Neural cell (in vitro differentiated cells): ENCODE measurements around the gene FCN2. TPM values are rescaled to one million over a fixed set of nuclear protein-coding genes. Genes with fewer than 3 reads are reported as not detected.

ENCODE experiments used
- H2AFZ ChIP-seq: fragments of 200-600, 300-800 bp; sonication (generic), shearing (Covaris generic); 2 replicates; pipeline ENCODE4 v1.6.0; 2014; ENCODE audit warnings: low read depth, mild to moderate bottlenecking, antibody characterized with exemption, low read length, moderate library complexity
- H3F3A ChIP-seq: fragments of 200-600 bp; shearing (Covaris generic); 2 replicates; pipeline ENCODE4 v1.6.1; 2016; ENCODE audit warnings: mild to moderate bottlenecking, moderate library complexity, mixed read lengths, antibody characterized with exemption, low read length; ENCODE audit not compliant: insufficient read depth, poor library complexity, severe bottlenecking
- H3K27ac ChIP-seq: fragments of 200-600, 300-800 bp; sonication (generic), shearing (Covaris generic); 2 replicates; pipeline ENCODE4 v1.5.1; 2014; ENCODE audit warnings: mild to moderate bottlenecking, low read length, moderate library complexity
- H3K27me3 ChIP-seq: fragments of 300-800, 200-600 bp; sonication (generic), shearing (Covaris generic); 2 replicates; pipeline ENCODE4 v1.6.0; 2014; ENCODE audit warnings: mild to moderate bottlenecking, low read depth, low read length, moderate library complexity; ENCODE audit not compliant: insufficient read depth
- H3K36me3 ChIP-seq: fragments of 300-800, 200-600 bp; sonication (generic), shearing (Covaris generic); 2 replicates; pipeline ENCODE4 v1.5.1; 2014; ENCODE audit warnings: mild to moderate bottlenecking, antibody characterized with exemption, low read length, moderate library complexity; ENCODE audit not compliant: insufficient read depth
- H3K4me2 ChIP-seq: fragments of 300-800, 200-600 bp; sonication (generic), shearing (Covaris generic); 2 replicates; pipeline ENCODE4 v1.6.0; 2014; ENCODE audit warnings: mild to moderate bottlenecking, low read length
- H3K4me3 ChIP-seq: fragments of 300-800, 200-600 bp; sonication (generic), shearing (Covaris generic); 2 replicates; pipeline ENCODE4 v1.5.1; 2014; ENCODE audit warnings: mild to moderate bottlenecking, low read length, moderate library complexity
- H3K79me2 ChIP-seq: fragments of 200-600 bp; shearing (Covaris generic); replicated peaks from 2 replicates; pipeline ENCODE4 v1.6.0; 2014; ENCODE audit warnings: mild to moderate bottlenecking, low read length, moderate library complexity; ENCODE audit not compliant: insufficient read depth
- H3K9ac ChIP-seq: fragments of 300-800, 200-600 bp; sonication (generic), shearing (Covaris generic); 2 replicates; pipeline ENCODE4 v1.6.1; 2016; ENCODE audit warnings: mild to moderate bottlenecking, low read length, mixed read lengths
- H3K9me2 ChIP-seq: fragments of 200-600 bp; shearing (Covaris generic); 2 replicates; pipeline ENCODE4 v1.6.1; 2016; ENCODE audit warnings: mild to moderate bottlenecking, low read length, mixed read lengths; ENCODE audit not compliant: insufficient read depth
- H3K9me3 ChIP-seq: fragments of 200-600, 300-800 bp; sonication (generic), shearing (Covaris generic); 2 replicates; pipeline ENCODE4 v1.6.1; 2016; ENCODE audit warnings: mild to moderate bottlenecking, mixed run types, low read length, moderate library complexity, mixed read lengths
- H4K20me1 ChIP-seq: fragments of 200-600 bp; shearing (Covaris generic); 2 replicates; pipeline ENCODE4 v1.6.1; 2016; ENCODE audit warnings: mild to moderate bottlenecking, mixed run types; ENCODE audit not compliant: insufficient read depth
- CTCF ChIP-seq: fragments of 450-650 bp; IDR thresholded peaks from 2 replicates; pipeline ENCODE4 v1.5.1; 2014; ENCODE audit warnings: antibody characterized with exemption, mild to moderate bottlenecking, moderate library complexity; ENCODE audit not compliant: poor library complexity, severe bottlenecking
- EP300 ChIP-seq: fragments of 450-650 bp; conservative IDR thresholded peaks from 2 replicates; pipeline ENCODE4 v1.6.1; 2014; ENCODE audit warnings: antibody characterized with exemption, mild to moderate bottlenecking, moderate library complexity; ENCODE audit not compliant: poor library complexity, severe bottlenecking
- EZH2 ChIP-seq: fragments of 200-600, 300-800 bp; shearing (Covaris generic), sonication (generic); IDR thresholded peaks from 2 replicates; pipeline ENCODE4 v1.6.1; 2014; ENCODE audit warnings: antibody characterized with exemption, low read length, borderline replicate concordance, mild to moderate bottlenecking; ENCODE audit not compliant: insufficient read depth, poor library complexity, severe bottlenecking
- MXI1 ChIP-seq: fragments of 450-650 bp; conservative IDR thresholded peaks from 2 replicates; pipeline ENCODE4 v1.6.1; 2014; ENCODE audit warnings: antibody characterized with exemption, mild to moderate bottlenecking; ENCODE audit not compliant: poor library complexity, severe bottlenecking
- POLR2AphosphoS5 ChIP-seq: IDR thresholded peaks from 2 replicates; pipeline ENCODE4 v1.6.1; 2012
- RAD21 ChIP-seq: fragments of 450-650 bp; conservative IDR thresholded peaks from 2 replicates; pipeline ENCODE4 v1.6.1; 2014; ENCODE audit warnings: antibody characterized with exemption, mild to moderate bottlenecking, moderate library complexity
- REST ChIP-seq: IDR thresholded peaks from 2 replicates; pipeline ENCODE4 v1.6.1; 2012; ENCODE audit warnings: borderline replicate concordance
- SMC3 ChIP-seq: fragments of 450-650 bp; conservative IDR thresholded peaks from 2 replicates; pipeline ENCODE4 v1.6.1; 2014; ENCODE audit warnings: antibody characterized with exemption, mild to moderate bottlenecking, moderate library complexity; ENCODE audit not compliant: poor library complexity
- TAF1 ChIP-seq: IDR thresholded peaks from 2 replicates; pipeline ENCODE4 v1.6.1; 2012; ENCODE audit warnings: low read depth
- polyA plus RNA-seq: library from polyadenylated mRNA; depleted of rRNA; stranded (reverse); fragments of >200 nt; gene quantifications from 2 replicates; pipeline ENCODE4 v1.2.3, GENCODE V29; 2014

Gene FCN2
- polyA plus RNA-seq, 1 donor from 2014 or later, result not detected

- Histone ChIP-seq H3K9ac (no peak overlapping the region), H3K79me2 (no peaks in the 10 kb centered on the region), H3K36me3 (no peaks in the 10 kb centered on the region), H3K4me3 (no peak overlapping the region), H3K27me3 (no peaks in the 10 kb centered on the region), H3K9me2 (no peaks in the 10 kb centered on the region), H3K9me3 (no peaks in the 10 kb centered on the region), H3K27ac (no peak overlapping the region), H3F3A (no peaks in the 10 kb centered on the region), H2AFZ (no peak overlapping the region), H4K20me1 (no peaks in the 10 kb centered on the region), H3K4me2 (no peak overlapping the region)
- TF ChIP-seq EP300, result no peak
- no peak for TF ChIP-seq SMC3
- no peak for TF ChIP-seq REST
- TF ChIP-seq POLR2AphosphoS5, result no peak
- TF ChIP-seq TAF1, result no peak
These were observed 27.5 kb upstream of the FCN2 start for GRCh38 chr9:134852906-134853654.

GRCh38 chr9:134853893-134854292 is 26.7 kb upstream of the FCN2 start:
- no peaks in the 10 kb centered on the region for H3K36me3 ChIP-seq
- no peak overlapping the region for H2AFZ ChIP-seq
- no peak overlapping the region for H3K4me3 ChIP-seq
- H3K27ac ChIP-seq, result no peak overlapping the region
- H4K20me1 ChIP-seq, result no peaks in the 10 kb centered on the region
- H3K9me3 ChIP-seq, result no peaks in the 10 kb centered on the region
- H3K9ac ChIP-seq, result no peak overlapping the region
- H3K4me2 ChIP-seq, result no peak overlapping the region
- no peaks in the 10 kb centered on the region for H3K9me2 ChIP-seq
- no peaks in the 10 kb centered on the region for H3K79me2 ChIP-seq
- no peaks in the 10 kb centered on the region for H3F3A ChIP-seq
- no peak for TF ChIP-seq RAD21
- no peak for TF ChIP-seq MXI1
- no peak for TF ChIP-seq TAF1
- TF ChIP-seq EZH2, result no peak
- TF ChIP-seq POLR2AphosphoS5, result no peak
- no peak for TF ChIP-seq REST
- no peak for TF ChIP-seq CTCF
- no peak for TF ChIP-seq SMC3
- TF ChIP-seq EP300, result no peak
- no peaks in the 10 kb centered on the region for H3K27me3 ChIP-seq
